NB4 (cell line): ENCODE results near the gene ERBB4.

ENCODE experiments used
- DNase-seq: peaks from one replicate; pipeline ENCODE4 v3.0.0; 2010; ENCODE audit warnings: low read depth
- H3K4me3 ChIP-seq: one replicate; pipeline ENCODE4 v1.5.1; 2011; ENCODE audit warnings: mild to moderate bottlenecking, low read depth, low read length, moderate library complexity
- MYC ChIP-seq: IDR thresholded peaks from 2 replicates; pipeline ENCODE4 v1.6.1; 2011; ENCODE audit warnings: low read depth, low read length
- POLR2A ChIP-seq: IDR thresholded peaks from 2 replicates; pipeline ENCODE4 v1.6.1; 2011; ENCODE audit warnings: mild to moderate bottlenecking; ENCODE audit not compliant: insufficient read length; ENCODE audit errors: extremely low read depth
- TF ChIP-seq, protein P1 (sequence below): IDR thresholded peaks from one replicate; pipeline ENCODE4 v1.5.1; 2012; ENCODE audit warnings: low read depth, low read length
- TF ChIP-seq, protein P2 (sequence below): IDR thresholded peaks from 2 replicates; pipeline ENCODE4 v1.6.1; 2011; ENCODE audit warnings: low read depth, low read length

ERBB4 gene

DNA sequence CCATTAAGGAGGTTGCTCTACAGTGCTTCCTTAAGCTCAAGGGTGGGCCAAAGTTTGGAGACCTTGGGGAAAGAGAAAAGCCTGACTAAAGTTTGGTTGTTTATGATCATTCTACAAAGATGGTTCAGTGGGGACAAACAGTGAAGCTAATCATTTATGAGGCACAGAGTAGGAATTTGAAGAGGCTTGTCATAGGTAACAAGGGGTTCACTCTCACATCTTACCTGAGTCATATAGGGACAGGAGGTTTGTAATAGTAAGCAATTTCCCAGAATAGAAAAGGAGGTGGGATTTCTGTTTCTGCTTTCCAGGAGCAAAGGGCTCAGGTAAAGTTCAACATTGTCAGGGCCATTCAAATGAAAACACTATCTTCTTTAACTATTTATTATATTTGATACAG, 1194.3 kb downstream of the ERBB4 start:
- no peak overlapping the region for H3K4me3 ChIP-seq
- DNase-seq = no peak
- TF ChIP-seq MYC (no peak), POLR2A (no peak)
- TF ChIP-seq, protein P1, sequence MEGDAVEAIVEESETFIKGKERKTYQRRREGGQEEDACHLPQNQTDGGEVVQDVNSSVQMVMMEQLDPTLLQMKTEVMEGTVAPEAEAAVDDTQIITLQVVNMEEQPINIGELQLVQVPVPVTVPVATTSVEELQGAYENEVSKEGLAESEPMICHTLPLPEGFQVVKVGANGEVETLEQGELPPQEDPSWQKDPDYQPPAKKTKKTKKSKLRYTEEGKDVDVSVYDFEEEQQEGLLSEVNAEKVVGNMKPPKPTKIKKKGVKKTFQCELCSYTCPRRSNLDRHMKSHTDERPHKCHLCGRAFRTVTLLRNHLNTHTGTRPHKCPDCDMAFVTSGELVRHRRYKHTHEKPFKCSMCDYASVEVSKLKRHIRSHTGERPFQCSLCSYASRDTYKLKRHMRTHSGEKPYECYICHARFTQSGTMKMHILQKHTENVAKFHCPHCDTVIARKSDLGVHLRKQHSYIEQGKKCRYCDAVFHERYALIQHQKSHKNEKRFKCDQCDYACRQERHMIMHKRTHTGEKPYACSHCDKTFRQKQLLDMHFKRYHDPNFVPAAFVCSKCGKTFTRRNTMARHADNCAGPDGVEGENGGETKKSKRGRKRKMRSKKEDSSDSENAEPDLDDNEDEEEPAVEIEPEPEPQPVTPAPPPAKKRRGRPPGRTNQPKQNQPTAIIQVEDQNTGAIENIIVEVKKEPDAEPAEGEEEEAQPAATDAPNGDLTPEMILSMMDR = no peak
- TF ChIP-seq, protein P2, sequence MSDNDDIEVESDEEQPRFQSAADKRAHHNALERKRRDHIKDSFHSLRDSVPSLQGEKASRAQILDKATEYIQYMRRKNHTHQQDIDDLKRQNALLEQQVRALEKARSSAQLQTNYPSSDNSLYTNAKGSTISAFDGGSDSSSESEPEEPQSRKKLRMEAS = no peak

DNA sequence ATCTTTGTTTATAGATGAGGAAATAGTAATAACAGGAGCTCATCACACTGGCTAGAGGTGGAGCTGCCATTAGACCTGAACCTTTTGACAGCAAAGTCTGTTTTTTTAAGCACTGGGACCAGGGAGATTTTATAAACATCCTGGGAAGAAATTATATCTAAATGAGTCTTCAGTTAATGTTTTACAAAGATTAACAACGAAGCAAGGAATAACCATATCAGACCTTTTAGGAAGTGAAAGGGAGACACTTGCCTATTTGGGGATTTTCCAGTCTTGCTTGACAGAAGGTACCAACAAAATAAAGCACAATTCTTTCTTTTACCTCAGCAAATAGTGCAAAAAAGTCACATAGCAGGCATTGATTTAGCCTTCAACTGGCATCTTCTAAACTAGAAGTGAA, 1205.2 kb downstream of the ERBB4 start:
- TF ChIP-seq MYC (no peak), POLR2A (no peak)
- TF ChIP-seq, protein P2 = no peak
- TF ChIP-seq, protein P1 = no peak
- DNase-seq = no peak
- no peak overlapping the region for H3K4me3 ChIP-seq

DNA sequence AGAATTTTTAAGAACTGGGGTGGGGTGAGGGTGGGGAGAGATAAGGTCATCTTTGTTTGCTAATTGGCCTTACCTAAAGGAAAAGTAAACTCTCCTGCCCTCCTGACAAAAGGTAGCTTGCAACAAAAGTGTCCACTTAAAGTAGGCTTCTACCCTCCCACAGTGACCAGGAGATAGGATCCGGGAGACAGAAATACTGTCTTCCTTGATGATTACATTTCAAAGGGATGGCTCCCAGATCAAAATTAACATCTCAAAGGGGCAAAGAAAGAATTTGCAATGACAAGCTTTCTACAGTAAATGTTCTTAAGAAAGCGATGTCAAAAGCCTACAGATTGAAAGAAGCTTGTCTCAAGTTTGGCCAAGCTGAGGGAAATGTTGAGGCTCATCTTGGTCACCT, 1206.9 kb downstream of the ERBB4 start:
- no peak overlapping the region for H3K4me3 ChIP-seq
- TF ChIP-seq, protein P2 = no peak
- no peak for TF ChIP-seq POLR2A
- TF ChIP-seq MYC = no peak
- TF ChIP-seq, protein P1 = no peak
- DNase-seq = no peak

DNA sequence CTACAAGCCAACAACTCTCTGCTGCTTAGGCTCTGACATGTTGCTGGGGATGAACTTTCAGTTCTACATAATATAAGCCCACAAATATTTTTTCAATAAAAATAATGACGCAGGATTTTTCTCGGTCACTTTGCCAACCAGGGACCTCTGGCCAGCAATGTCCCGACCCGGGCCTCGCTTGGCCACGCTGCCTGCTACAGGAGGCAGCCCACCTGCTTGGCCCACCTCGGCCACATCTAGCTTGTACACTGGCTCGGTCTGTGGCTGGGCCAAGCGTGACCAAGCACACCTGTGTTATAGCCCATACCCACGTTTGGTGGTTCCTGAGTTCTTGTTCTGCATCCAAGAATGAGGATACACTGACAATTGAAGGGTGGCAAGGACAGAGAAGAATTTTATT, 1208.7 kb downstream of the ERBB4 start:
- no peak for DNase-seq
- TF ChIP-seq MYC (no peak), POLR2A (no peak)
- TF ChIP-seq, protein P2 = no peak
- TF ChIP-seq, protein P1 = no peak
- no peak overlapping the region for H3K4me3 ChIP-seq

DNA sequence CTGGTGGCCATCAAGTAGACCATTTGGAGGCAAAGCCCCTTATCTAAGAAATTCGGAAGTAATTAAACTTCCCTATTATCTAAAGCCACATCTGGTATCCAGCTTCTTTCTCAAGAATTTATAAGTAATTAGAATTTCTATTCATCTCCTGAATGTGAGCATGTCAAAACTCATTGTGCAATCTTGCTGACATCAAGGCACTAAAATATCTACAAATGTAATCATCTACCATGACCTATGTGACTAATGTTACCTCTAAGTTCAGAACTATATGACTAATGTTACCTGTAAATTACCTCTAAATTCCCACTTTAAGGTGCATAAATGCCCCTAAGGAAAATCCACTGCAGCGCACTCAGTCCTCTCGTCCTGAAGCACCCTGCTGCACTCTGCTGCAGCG, 1209.2 kb downstream of the ERBB4 start:
- no peak for DNase-seq
- no peak overlapping the region for H3K4me3 ChIP-seq
- TF ChIP-seq, protein P2 = no peak
- TF ChIP-seq MYC = no peak
- TF ChIP-seq POLR2A = no peak
- TF ChIP-seq, protein P1 = no peak

DNA sequence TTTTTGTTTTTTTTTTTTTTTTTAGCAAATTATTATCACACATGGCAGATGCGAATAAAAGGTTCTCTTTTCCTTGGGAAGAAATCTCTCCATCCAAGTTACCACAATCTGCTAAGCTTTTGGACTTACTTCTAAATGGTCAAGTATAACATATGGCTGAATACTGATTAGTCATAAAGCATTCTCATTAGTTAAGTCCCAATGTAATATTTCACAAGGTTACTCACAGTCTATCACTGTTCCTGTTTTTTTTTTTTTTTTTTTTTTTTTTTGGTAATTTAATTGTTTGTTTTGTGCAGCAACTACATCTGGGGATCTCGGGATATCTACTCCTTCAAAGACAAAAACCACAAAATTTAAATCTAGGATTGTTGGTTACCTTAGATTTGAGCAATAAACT, 1210.5 kb downstream of the ERBB4 start:
- TF ChIP-seq, protein P1 = no peak
- TF ChIP-seq, protein P2 = no peak
- no peak for TF ChIP-seq POLR2A
- TF ChIP-seq MYC = no peak
- no peak for DNase-seq
- H3K4me3 ChIP-seq = no peak overlapping the region
